ENCODE measurements around the gene RNF41.

The RNF41 gene

DNA sequence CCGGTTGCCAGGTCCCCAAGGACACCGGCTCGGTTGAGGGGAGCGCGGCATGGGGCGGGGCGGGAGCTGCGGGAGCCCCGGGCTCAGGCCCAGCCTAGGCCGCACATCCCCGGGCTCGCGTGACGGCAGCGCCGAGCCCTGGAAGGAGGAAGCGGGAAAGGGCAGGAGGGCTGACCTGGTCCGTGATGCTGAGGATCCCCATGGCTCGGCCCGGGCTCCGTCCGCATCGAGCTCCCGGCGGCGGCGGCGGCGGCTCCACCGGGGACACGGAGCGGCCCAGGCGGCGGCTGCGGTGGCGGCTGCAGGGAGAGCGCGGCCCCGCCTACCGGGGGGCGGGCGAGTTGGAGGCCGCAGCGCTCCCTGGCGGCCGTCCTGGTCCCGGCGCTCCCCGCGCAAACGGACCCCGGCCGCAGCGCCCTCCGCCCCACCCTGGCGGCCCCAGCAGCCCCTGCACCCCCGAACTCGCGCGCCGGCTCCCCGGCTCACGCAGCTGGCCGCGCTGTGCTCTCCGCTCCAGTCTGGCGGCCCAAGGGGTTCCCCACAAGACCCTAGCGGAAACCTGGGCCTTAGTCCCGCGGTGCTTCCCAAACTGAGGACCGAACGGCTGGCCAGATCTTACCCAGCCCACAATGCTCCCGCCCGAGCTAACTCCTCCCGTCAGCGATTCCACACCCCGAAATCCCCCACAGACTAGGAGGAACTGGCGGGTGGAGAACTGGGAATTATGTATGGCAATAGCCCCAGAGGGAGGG is 36.5 kb upstream of the RNF41 start, which contains the start of gene ANKRD52:
Gene ANKRD52, minus strand, starts transcription at position 317 of the 752 bp plus-strand sequence. Its CDS starts 115 bp downstream, at position 202.
- H2AFZ ChIP-seq: peak within 1 kb of the TSS; percentile 97
- peak within 1 kb of the TSS; percentile 67 for H3K4me3 ChIP-seq (ENCODE audit: low read depth, low read length)
- peaks cover 15% of the 10 kb centered on the region for H3K79me2 ChIP-seq
- TF ChIP-seq, protein P1, sequence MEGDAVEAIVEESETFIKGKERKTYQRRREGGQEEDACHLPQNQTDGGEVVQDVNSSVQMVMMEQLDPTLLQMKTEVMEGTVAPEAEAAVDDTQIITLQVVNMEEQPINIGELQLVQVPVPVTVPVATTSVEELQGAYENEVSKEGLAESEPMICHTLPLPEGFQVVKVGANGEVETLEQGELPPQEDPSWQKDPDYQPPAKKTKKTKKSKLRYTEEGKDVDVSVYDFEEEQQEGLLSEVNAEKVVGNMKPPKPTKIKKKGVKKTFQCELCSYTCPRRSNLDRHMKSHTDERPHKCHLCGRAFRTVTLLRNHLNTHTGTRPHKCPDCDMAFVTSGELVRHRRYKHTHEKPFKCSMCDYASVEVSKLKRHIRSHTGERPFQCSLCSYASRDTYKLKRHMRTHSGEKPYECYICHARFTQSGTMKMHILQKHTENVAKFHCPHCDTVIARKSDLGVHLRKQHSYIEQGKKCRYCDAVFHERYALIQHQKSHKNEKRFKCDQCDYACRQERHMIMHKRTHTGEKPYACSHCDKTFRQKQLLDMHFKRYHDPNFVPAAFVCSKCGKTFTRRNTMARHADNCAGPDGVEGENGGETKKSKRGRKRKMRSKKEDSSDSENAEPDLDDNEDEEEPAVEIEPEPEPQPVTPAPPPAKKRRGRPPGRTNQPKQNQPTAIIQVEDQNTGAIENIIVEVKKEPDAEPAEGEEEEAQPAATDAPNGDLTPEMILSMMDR (IDR thresholded peaks at IDR 0.05): peak; percentile 53
- H3K27me3 ChIP-seq (ENCODE audit: control insufficient read depth, insufficient read depth, low read length): no peaks in the 10 kb centered on the region
- H3K4me2 ChIP-seq (ENCODE audit: low read length): peak within 1 kb of the TSS; percentile 97
- H3K27ac ChIP-seq: peak within 1 kb of the TSS; percentile 79
- no peaks in the 10 kb centered on the region for H3K36me3 ChIP-seq (ENCODE audit: control insufficient read depth, insufficient read depth, low read length)
- H3K9me3 ChIP-seq (ENCODE audit: control insufficient read depth, low read length): no peaks in the 10 kb centered on the region
- peak within 1 kb of the TSS; percentile 90 for H3K9ac ChIP-seq
- H3K4me1 ChIP-seq: peaks cover 8% of the 10 kb centered on the region

DNA sequence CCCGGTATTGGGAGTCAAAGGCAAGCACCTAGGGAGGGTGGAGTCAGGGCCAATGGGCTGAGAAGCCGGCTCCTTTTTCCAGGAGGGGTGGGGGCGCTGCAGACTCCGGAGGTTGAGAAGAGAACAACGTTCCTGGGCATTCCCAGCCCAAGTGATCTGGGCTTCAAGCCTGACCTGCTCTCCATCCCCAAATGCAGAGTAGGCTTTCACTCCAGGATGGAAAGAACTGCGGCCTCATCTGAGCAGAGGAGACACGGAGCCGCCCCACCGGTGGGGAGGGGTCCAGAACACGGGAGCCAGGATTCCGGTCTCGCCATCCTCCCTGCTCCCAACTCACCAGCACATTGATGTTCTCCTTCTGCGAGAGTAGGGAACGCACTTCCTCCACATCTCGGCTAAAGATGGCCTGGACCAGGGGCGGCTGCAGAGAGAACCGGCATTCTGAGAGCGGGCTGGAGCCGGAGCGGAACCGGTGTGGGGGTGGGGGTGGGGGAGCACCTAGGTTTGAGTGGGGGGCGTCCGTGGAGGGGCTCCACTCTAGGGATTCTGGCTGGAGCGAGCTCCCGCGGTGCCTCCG is 35.9 kb upstream of the RNF41 start:
- Histone ChIP-seq H3K9me3 (ENCODE audit: control insufficient read depth, low read length) (no peaks in the 10 kb centered on the region), H3K27me3 (ENCODE audit: control insufficient read depth, insufficient read depth, low read length) (no peaks in the 10 kb centered on the region), H3K36me3 (ENCODE audit: control insufficient read depth, insufficient read depth, low read length) (no peaks in the 10 kb centered on the region), H3K79me2 (peaks cover 18% of the 10 kb centered on the region), H3K27ac (peak overlapping the region; percentile 73), H3K4me3 (ENCODE audit: low read depth, low read length) (peak overlapping the region; percentile 67), H3K4me2 (ENCODE audit: low read length) (peak overlapping the region; percentile 74), H2AFZ (peak overlapping the region; percentile 97), H3K4me1 (peaks cover 8% of the 10 kb centered on the region), H3K9ac (peak overlapping the region; percentile 90)
- TF ChIP-seq, protein P1 (IDR thresholded peaks at IDR 0.05): no peak

DNA sequence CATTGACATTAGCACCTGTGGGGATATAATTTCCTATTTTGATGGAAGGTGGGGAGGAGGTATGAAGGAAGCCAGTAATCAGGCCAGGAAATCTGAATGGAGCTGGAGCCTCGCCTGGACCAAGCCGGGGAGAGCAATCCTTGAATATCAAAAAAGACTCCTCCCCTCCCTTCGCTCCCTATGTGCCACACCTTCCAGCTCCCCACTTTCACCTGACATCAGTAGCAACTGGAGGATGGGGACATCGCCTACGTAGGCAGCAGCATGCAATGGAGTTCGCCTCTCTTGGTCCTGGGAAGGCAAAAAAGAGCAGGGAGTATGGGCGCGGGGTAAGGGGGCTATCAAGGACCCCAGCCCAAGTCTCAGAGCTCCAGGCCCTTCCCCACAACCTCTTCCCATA is 35.3 kb upstream of the RNF41 start:
- Histone ChIP-seq H3K9me3 (ENCODE audit: control insufficient read depth, low read length) (no peaks in the 10 kb centered on the region), H3K36me3 (ENCODE audit: control insufficient read depth, insufficient read depth, low read length) (no peaks in the 10 kb centered on the region), H3K4me2 (ENCODE audit: low read length) (peak overlapping the region; percentile 74), H3K9ac (peak overlapping the region; percentile 90), H3K27me3 (ENCODE audit: control insufficient read depth, insufficient read depth, low read length) (no peaks in the 10 kb centered on the region), H3K79me2 (peaks cover 18% of the 10 kb centered on the region), H3K27ac (no peak overlapping the region), H3K4me3 (ENCODE audit: low read depth, low read length) (peak overlapping the region; percentile 67), H3K4me1 (peaks cover 8% of the 10 kb centered on the region), H2AFZ (no peak overlapping the region)
- TF ChIP-seq, protein P1 (IDR thresholded peaks at IDR 0.05): no peak

DNA sequence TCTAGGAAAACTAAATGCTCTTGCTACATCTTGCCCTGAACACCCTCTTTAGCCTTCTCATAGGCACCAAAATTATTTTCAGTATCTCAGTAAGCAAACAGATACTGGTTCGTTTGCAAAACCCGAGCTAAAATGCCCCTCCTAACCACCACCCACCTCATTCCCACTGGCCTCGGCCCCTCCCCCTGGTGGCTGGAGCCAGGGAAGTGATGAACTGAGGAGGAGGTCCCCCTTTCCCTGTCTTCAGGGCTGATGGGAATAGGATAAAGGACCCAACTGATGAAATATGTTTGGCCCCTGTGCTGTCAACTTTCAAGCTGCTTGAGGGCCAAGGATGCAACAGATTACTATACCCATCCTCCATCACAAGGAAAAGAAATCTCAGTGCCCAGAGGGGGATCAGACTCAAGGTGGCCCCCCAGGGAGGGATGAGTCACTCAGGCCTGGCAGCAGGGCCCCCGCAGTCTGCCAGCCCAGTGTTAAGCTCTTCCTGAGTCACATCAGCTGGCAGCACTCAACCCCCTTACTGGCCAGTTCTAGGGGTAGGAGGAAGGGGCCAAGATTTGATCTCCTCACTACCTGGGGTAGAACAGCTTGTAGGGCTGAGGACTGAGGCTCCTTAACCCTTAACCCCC is 34.7 kb upstream of the RNF41 start:
- TF ChIP-seq, protein P1 (IDR thresholded peaks at IDR 0.05): no peak
- no peaks in the 10 kb centered on the region for H3K9me3 ChIP-seq (ENCODE audit: control insufficient read depth, low read length)
- H3K27ac ChIP-seq: no peak overlapping the region
- no peak overlapping the region for H2AFZ ChIP-seq
- H3K9ac ChIP-seq: no peak overlapping the region
- no peak overlapping the region for H3K4me2 ChIP-seq (ENCODE audit: low read length)
- peaks cover 8% of the 10 kb centered on the region for H3K4me1 ChIP-seq
- H3K27me3 ChIP-seq (ENCODE audit: control insufficient read depth, insufficient read depth, low read length): no peaks in the 10 kb centered on the region
- no peak overlapping the region for H3K4me3 ChIP-seq (ENCODE audit: low read depth, low read length)
- H3K79me2 ChIP-seq: peaks cover 18% of the 10 kb centered on the region
- H3K36me3 ChIP-seq (ENCODE audit: control insufficient read depth, insufficient read depth, low read length): no peaks in the 10 kb centered on the region

Measured in parathyroid adenoma (tissue), 2 donors.